ENCODE measurements around the gene CCL17. TPM values are rescaled to one million over a fixed set of nuclear protein-coding genes. Genes with fewer than 3 reads are reported as not detected.

CCL17 gene
- total and polyA plus RNA-seq, 9 of the 15 experiments (the other 6 are each of a cell fraction or from before 2014, with no cell fraction given): not detected

- TF ChIP-seq MTA2 (IDR thresholded peaks at IDR 0.05; ENCODE audit: low read depth): no peak
- TF ChIP-seq U2AF1 (optimal IDR thresholded peaks at IDR 0.05; ENCODE audit: low read depth, low read length): peak; percentile 29
- peak; percentile 72 for TF ChIP-seq ZZZ3 (IDR thresholded peaks at IDR 0.05)
- no peak for TF ChIP-seq ILK (tag; IDR thresholded peaks at IDR 0.05; ENCODE audit: borderline replicate concordance, low read depth)
- peak; percentile 97 for TF ChIP-seq GABPB1 (CRISPR knock-in tag; IDR thresholded peaks at IDR 0.05)
- peak; percentile 53; the same call in 1 of the 2 replicates for TF ChIP-seq CTBP1 (IDR thresholded peaks at IDR 0.05; ENCODE audit: borderline replicate concordance)
- TF ChIP-seq SNIP1 (IDR thresholded peaks at IDR 0.05; ENCODE audit: low read depth): peak; percentile 89
- TF ChIP-seq, protein P1, sequence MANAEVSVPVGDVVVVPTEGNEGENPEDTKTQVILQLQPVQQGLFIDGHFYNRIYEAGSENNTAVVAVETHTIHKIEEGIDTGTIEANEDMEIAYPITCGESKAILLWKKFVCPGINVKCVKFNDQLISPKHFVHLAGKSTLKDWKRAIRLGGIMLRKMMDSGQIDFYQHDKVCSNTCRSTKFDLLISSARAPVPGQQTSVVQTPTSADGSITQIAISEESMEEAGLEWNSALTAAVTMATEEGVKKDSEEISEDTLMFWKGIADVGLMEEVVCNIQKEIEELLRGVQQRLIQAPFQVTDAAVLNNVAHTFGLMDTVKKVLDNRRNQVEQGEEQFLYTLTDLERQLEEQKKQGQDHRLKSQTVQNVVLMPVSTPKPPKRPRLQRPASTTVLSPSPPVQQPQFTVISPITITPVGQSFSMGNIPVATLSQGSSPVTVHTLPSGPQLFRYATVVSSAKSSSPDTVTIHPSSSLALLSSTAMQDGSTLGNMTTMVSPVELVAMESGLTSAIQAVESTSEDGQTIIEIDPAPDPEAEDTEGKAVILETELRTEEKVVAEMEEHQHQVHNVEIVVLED (CRISPR knock-in tag; IDR thresholded peaks at IDR 0.05): peak; percentile 57
- TF ChIP-seq TAF1 (IDR thresholded peaks at IDR 0.05; ENCODE audit: control insufficient read depth, extremely low read depth, insufficient read depth, low read length, severe bottlenecking): peak; percentile 98
- TF ChIP-seq KAT7 (CRISPR knock-in tag; IDR thresholded peaks at IDR 0.05; ENCODE audit: borderline replicate concordance): peak; percentile 85; the same call in 1 of the 2 replicates
- peak; percentile 97 for TF ChIP-seq POLR2A (conservative IDR thresholded peaks at IDR 0.05)
- peak; percentile 58; the same call in 1 of the 2 replicates for TF ChIP-seq NKRF (IDR thresholded peaks at IDR 0.05; ENCODE audit: borderline replicate concordance)
- TF ChIP-seq ZNF197 (CRISPR knock-in tag; IDR thresholded peaks at IDR 0.05; ENCODE audit: low read depth): 0 out of 2 replicates have a peak, but pooled peaks have one; percentile 60
- TF ChIP-seq, protein P2, sequence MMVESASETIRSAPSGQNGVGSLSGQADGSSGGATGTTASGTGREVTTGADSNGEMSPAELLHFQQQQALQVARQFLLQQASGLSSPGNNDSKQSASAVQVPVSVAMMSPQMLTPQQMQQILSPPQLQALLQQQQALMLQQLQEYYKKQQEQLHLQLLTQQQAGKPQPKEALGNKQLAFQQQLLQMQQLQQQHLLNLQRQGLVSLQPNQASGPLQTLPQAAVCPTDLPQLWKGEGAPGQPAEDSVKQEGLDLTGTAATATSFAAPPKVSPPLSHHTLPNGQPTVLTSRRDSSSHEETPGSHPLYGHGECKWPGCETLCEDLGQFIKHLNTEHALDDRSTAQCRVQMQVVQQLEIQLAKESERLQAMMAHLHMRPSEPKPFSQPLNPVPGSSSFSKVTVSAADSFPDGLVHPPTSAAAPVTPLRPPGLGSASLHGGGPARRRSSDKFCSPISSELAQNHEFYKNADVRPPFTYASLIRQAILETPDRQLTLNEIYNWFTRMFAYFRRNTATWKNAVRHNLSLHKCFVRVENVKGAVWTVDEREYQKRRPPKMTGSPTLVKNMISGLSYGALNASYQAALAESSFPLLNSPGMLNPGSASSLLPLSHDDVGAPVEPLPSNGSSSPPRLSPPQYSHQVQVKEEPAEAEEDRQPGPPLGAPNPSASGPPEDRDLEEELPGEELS (CRISPR knock-in tag; IDR thresholded peaks at IDR 0.05; ENCODE audit: borderline replicate concordance): no peak
- no peak for TF ChIP-seq KLF6 (CRISPR knock-in tag; IDR thresholded peaks at IDR 0.05; ENCODE audit: borderline replicate concordance)
- TF ChIP-seq ZNF584 (CRISPR knock-in tag; IDR thresholded peaks at IDR 0.05; ENCODE audit: low read depth): no peak
- TF ChIP-seq CBX3 (IDR thresholded peaks at IDR 0.05; ENCODE audit: borderline replicate concordance in 1 of 2, low read length in 2 of 2): peak in 1 of 2 experiments; percentile 34; a peak in 1 of 3 replicates
- no peak for TF ChIP-seq ZNF561 (CRISPR knock-in tag; conservative IDR thresholded peaks at IDR 0.05)
- TF ChIP-seq SETDB1 (IDR thresholded peaks at IDR 0.05; ENCODE audit: low read length): no peak
- peak; percentile 65 for TF ChIP-seq NEUROD1 (IDR thresholded peaks at IDR 0.05; ENCODE audit: borderline replicate concordance, low read depth, low read length, partially characterized antibody)
Observed at GRCh38 chr16:57462209-57462977, 57.8 kb downstream of the CCL17 start, which contains the start of gene POLR2C (continued).
